Measurements from ENCODE around the gene CLSTN2.

Gene CLSTN2

GRCh38 chr3:140244893-140245292 is 309.9 kb downstream of the CLSTN2 start:
- no peak for TF ChIP-seq CTCF (IDR thresholded peaks at IDR 0.05)
- Mint-ChIP-seq H3K4me3 (no peak overlapping the region), H3K36me3 (ENCODE audit: low read depth) (no peaks in the 10 kb centered on the region), H3K27me3 (ENCODE audit: low read depth, poor library complexity) (no peaks in the 10 kb centered on the region), H3K27ac (no peak overlapping the region), H3K4me1 (peaks cover 20% of the 10 kb centered on the region), H3K9me3 (no peaks in the 10 kb centered on the region)
- no peak for DNase-seq

- H3K4me1 Mint-ChIP-seq = peaks cover 30% of the 10 kb centered on the region
- no peaks in the 10 kb centered on the region for H3K9me3 Mint-ChIP-seq
- no peaks in the 10 kb centered on the region for H3K36me3 Mint-ChIP-seq (ENCODE audit: low read depth)
- no peak overlapping the region for H3K4me3 Mint-ChIP-seq
- no peaks in the 10 kb centered on the region for H3K27me3 Mint-ChIP-seq (ENCODE audit: low read depth, poor library complexity)
- no peak for DNase-seq
- TF ChIP-seq CTCF (IDR thresholded peaks at IDR 0.05) = no peak
- H3K27ac Mint-ChIP-seq = no peak overlapping the region
Measured at GRCh38 chr3:140246578-140246977, 311.6 kb downstream of the CLSTN2 start.

DNA sequence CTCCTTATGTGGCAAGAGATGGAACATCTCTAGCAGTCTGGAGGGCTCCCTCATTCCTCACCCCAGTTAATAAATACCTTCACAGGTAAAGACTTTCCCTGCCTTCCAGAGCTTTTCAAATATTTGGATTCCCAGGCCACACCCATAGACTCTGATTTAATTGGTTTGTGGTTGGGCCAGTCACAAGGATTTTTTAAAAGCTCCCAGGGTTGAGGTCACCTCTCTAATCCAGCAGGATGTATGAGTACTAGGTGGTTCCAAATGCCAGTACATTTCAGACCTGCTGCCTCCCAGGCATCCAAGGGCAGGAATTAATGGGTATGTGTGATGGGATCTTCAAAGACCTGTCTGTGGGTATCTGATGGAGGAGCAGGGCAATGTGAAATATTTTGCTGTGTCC is 312.8 kb downstream of the CLSTN2 start:
- Mint-ChIP-seq H3K4me1 (peaks cover 32% of the 10 kb centered on the region), H3K27ac (no peak overlapping the region), H3K9me3 (no peaks in the 10 kb centered on the region), H3K36me3 (ENCODE audit: low read depth) (no peaks in the 10 kb centered on the region), H3K4me3 (no peak overlapping the region), H3K27me3 (ENCODE audit: low read depth, poor library complexity) (peaks cover 3% of the 10 kb centered on the region)
- no peak for TF ChIP-seq CTCF (IDR thresholded peaks at IDR 0.05)
- no peak for DNase-seq

DNA sequence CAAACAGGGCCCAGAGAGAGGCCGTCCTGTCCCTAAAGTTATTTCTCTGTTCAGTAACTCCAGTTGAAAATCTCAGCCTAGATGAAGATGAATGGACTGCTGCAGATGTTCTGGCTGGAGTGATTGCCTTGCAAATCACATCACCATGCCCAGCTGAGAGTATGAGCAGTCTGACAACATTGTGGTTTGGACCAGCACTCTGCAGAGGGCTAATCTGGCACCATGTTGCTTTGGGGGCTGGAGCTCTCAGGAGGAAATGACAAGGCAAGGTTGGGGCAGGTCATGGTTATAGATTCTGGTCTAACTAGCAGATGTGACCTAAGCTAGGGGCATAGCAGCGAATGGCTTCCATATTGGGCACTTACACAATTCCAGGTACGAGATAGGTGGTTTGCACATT is 314.2 kb downstream of the CLSTN2 start:
- H3K27ac Mint-ChIP-seq = no peak overlapping the region
- no peak for DNase-seq

DNA sequence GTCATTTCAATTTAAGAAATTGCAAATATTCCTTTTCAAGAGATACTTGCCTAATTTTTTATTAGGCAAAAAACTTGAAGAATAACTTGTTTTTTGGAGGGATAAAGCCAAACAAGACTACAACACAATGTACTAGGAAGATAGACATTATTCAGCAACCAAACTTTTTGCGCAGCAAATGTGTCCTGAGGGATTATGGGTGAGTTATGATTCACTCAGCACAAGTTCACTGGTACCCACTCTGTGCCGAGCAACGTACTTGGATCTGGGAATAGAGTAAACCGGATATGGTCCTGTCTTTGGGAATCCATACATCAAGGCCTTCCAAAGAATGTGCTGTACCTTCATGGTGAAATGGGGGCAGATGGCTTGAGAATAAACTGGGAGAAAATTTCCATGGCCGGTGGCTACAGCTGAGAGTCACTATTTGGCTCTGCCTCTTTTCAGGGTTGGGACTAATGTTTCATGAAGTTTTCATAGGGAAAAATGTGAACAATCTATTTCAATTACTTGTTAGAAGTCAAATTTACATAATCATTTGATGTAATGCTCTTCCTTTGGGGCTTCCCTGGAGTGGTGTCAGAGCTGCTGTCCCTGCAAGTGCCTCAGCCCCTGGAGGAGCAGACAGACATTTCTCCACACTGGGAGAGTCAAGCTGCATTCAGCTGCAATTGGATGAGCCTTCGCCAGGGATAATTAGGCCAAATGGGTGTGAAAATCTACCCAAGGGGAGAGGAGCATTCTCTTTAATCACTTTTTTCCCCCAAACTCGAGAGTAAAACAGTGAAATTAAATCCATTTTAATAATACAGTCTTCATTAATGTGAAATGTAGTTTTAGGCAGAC is 315.2 kb downstream of the CLSTN2 start:
- Mint-ChIP-seq H3K9me3 (no peaks in the 10 kb centered on the region), H3K36me3 (ENCODE audit: low read depth) (no peaks in the 10 kb centered on the region), H3K4me3 (no peak overlapping the region), H3K27me3 (ENCODE audit: low read depth, poor library complexity) (peaks cover 4% of the 10 kb centered on the region), H3K4me1 (peaks cover 23% of the 10 kb centered on the region), H3K27ac (no peak overlapping the region)
- no peak for TF ChIP-seq CTCF (IDR thresholded peaks at IDR 0.05)
- no peak for DNase-seq

More for the DNA sequence above, 314.2 kb downstream of the CLSTN2 start:
- Mint-ChIP-seq H3K27me3 (ENCODE audit: low read depth, poor library complexity) (peaks cover 4% of the 10 kb centered on the region), H3K4me3 (no peak overlapping the region), H3K36me3 (ENCODE audit: low read depth) (no peaks in the 10 kb centered on the region), H3K9me3 (no peaks in the 10 kb centered on the region), H3K4me1 (peaks cover 23% of the 10 kb centered on the region)
- TF ChIP-seq CTCF (IDR thresholded peaks at IDR 0.05) = no peak

GRCh38 chr3:140250945-140251344 is 316.0 kb downstream of the CLSTN2 start:
- H3K27ac Mint-ChIP-seq = no peak overlapping the region
- peaks cover 4% of the 10 kb centered on the region for H3K27me3 Mint-ChIP-seq (ENCODE audit: low read depth, poor library complexity)
- no peak overlapping the region for H3K4me3 Mint-ChIP-seq
- no peaks in the 10 kb centered on the region for H3K36me3 Mint-ChIP-seq (ENCODE audit: low read depth)
- peaks cover 23% of the 10 kb centered on the region for H3K4me1 Mint-ChIP-seq
- no peak for DNase-seq
- no peaks in the 10 kb centered on the region for H3K9me3 Mint-ChIP-seq
- no peak for TF ChIP-seq CTCF (IDR thresholded peaks at IDR 0.05)

Measured in nephron progenitor cell (in vitro differentiated cells).